A673 (cell line): Measurements from ENCODE around the gene LYRM2. TPM values are rescaled to one million over a fixed set of nuclear protein-coding genes. Genes with fewer than 3 reads are reported as not detected.

ENCODE experiments used
- BruUV-seq: library from RNA; stranded (reverse); fragments of 400-500 nt; replicated peaks from 2 replicates; lab custom pipeline; 2021; lab: Mats Ljungman, UMichigan
- CTCF ChIA-PET: fragments of 300-600 bp; sonication (Branson Sonifier 250); formaldehyde crosslinking; loops from one replicate; lab custom pipeline; 2022; ENCODE audit warnings: antibody characterized with exemption; lab: Charles Lee
- POLR2A ChIA-PET: fragments of 300-600 bp; sonication (Branson Sonifier 250); formaldehyde crosslinking; loops from one replicate; lab custom pipeline; 2022; ENCODE audit warnings: antibody characterized with exemption; ENCODE audit not compliant: low non-redundant PET; lab: Charles Lee
- DNase-seq: peaks from one replicate; pipeline ENCODE4 v3.0.0-alpha.2; 2015; ENCODE audit warnings: low spot score
- H3K27ac ChIP-seq: fragments of 200-600 bp; sonication (generic); 2 replicates; pipeline ENCODE4 v1.5.1; 2016; ENCODE audit warnings: mixed run types, low read depth, mild to moderate bottlenecking, mixed read lengths, antibody characterized with exemption, low read length; ENCODE audit not compliant: poor library complexity, severe bottlenecking
- H3K27me3 ChIP-seq: fragments of 200-600 bp; sonication (generic); replicated peaks from 2 replicates; pipeline ENCODE4 v1.6.1; 2017; ENCODE audit warnings: mixed run types, low read depth, mild to moderate bottlenecking, mixed read lengths, antibody characterized with exemption, low read length; ENCODE audit not compliant: insufficient read depth, poor library complexity
- H3K36me3 ChIP-seq: fragments of 200-600 bp; sonication (generic); 2 replicates; pipeline ENCODE4 v1.6.1; 2016; ENCODE audit warnings: mixed run types, mild to moderate bottlenecking, mixed read lengths, antibody characterized with exemption, low read length; ENCODE audit not compliant: insufficient read depth, poor library complexity, severe bottlenecking
- H3K4me1 ChIP-seq: fragments of 200-600 bp; sonication (generic); 2 replicates; pipeline ENCODE4 v1.6.1; 2017; ENCODE audit warnings: mixed run types, mild to moderate bottlenecking, mixed read lengths, antibody characterized with exemption, low read length; ENCODE audit not compliant: insufficient read depth, poor library complexity, severe bottlenecking
- H3K4me3 ChIP-seq: fragments of 200-600 bp; sonication (generic); 2 replicates; pipeline ENCODE4 v1.5.1; 2016; ENCODE audit warnings: low read depth, mixed run types, mild to moderate bottlenecking, mixed read lengths, low read length; ENCODE audit not compliant: poor library complexity, severe bottlenecking
- H3K9me3 ChIP-seq: fragments of 200-600 bp; sonication (generic); 2 replicates; pipeline ENCODE4 v1.6.1; 2016; ENCODE audit warnings: mixed run types, low read depth, mild to moderate bottlenecking, mixed read lengths, antibody characterized with exemption, low read length; ENCODE audit not compliant: poor library complexity, severe bottlenecking
- CTCF ChIP-seq: fragments of 300-800, 200-600 bp; sonication (generic); conservative IDR thresholded peaks from 2 replicates; pipeline ENCODE4 v1.5.1; 2017; ENCODE audit warnings: low read depth, mild to moderate bottlenecking, antibody characterized with exemption, low read length, moderate library complexity, mixed read lengths
- EZH2 ChIP-seq: fragments of 200-600 bp; sonication (generic); IDR thresholded peaks from 2 replicates; pipeline ENCODE4 v1.6.1; 2017; ENCODE audit warnings: borderline replicate concordance, low read depth, mild to moderate bottlenecking, mixed read lengths, antibody characterized with exemption, low read length; ENCODE audit not compliant: poor library complexity, severe bottlenecking
- intact Hi-C: fragments of 100-400 bp; cut with micrococcal nuclease; formaldehyde crosslinking; loops from one replicate; pipeline ENCODE4 v1.10.0; 2022; ENCODE audit not compliant: unreplicated experiment
- total RNA-seq: library from RNA; stranded (reverse); gene quantifications from 2 replicates; pipeline ENCODE4 v1.2.3, GENCODE V29; 2021

The LYRM2 gene
- total RNA-seq, 1 experiment from 2014 or later: 68.2 TPM

GRCh38 chr6:89583559-89583958 is 55.0 kb downstream of the LYRM2 start:
- DNase-seq: no peak
- ChIA-PET CTCF (no interaction called here), POLR2A (no interaction called here)
- Histone ChIP-seq H3K9me3 (no peaks in the 10 kb centered on the region), H3K4me3 (no peak overlapping the region), H3K27ac (no peak overlapping the region), H3K36me3 (no peaks in the 10 kb centered on the region), H3K27me3 (no peaks in the 10 kb centered on the region), H3K4me1 (no peaks in the 10 kb centered on the region)
- TF ChIP-seq EZH2 (no peak), CTCF (no peak)
- intact Hi-C loops: no loop called here
- BruUV-seq: no TSS peak

GRCh38 chr6:89582669-89583325 is 55.8 kb downstream of the LYRM2 start:
- CTCF ChIA-PET: interaction anchor here (0.6 kb wide), 1 partner anchor 853 kb away, joined by 3 read pairs; no protein-coding TSS in a partner anchor
- POLR2A ChIA-PET: no interaction called here
- intact Hi-C loops: no loop called here
- no peak overlapping the region for H3K4me3 ChIP-seq
- no peaks in the 10 kb centered on the region for H3K27me3 ChIP-seq
- H3K4me1 ChIP-seq: no peaks in the 10 kb centered on the region
- TF ChIP-seq EZH2 (no peak), CTCF (no peak)
- no TSS peak for BruUV-seq
- DNase-seq: peak; percentile 35
- no peak overlapping the region for H3K27ac ChIP-seq
- no peaks in the 10 kb centered on the region for H3K9me3 ChIP-seq
- H3K36me3 ChIP-seq: no peaks in the 10 kb centered on the region

- no TSS peak for BruUV-seq
- intact Hi-C loops: no loop called here
- Histone ChIP-seq H3K4me1 (no peaks in the 10 kb centered on the region), H3K9me3 (no peaks in the 10 kb centered on the region), H3K4me3 (no peak overlapping the region), H3K27ac (no peak overlapping the region), H3K27me3 (no peaks in the 10 kb centered on the region), H3K36me3 (no peaks in the 10 kb centered on the region)
- ChIA-PET CTCF (no interaction called here), POLR2A (no interaction called here)
- no peak for TF ChIP-seq EZH2
- DNase-seq: no peak
Measured at GRCh38 chr6:89581689-89582088, 56.9 kb downstream of the LYRM2 start.

- no peaks in the 10 kb centered on the region for H3K4me1 ChIP-seq
- no peaks in the 10 kb centered on the region for H3K36me3 ChIP-seq
- POLR2A ChIA-PET: no interaction called here
- intact Hi-C loops: no loop called here
- H3K27ac ChIP-seq: no peak overlapping the region
- no peak for DNase-seq
- TF ChIP-seq EZH2 (no peak), CTCF (no peak)
- no peaks in the 10 kb centered on the region for H3K9me3 ChIP-seq
- no peaks in the 10 kb centered on the region for H3K27me3 ChIP-seq
- no peak overlapping the region for H3K4me3 ChIP-seq
- CTCF ChIA-PET: no interaction called here
- BruUV-seq: no TSS peak
Measured at GRCh38 chr6:89580997-89581666, 57.4 kb downstream of the LYRM2 start.
